Stomach (tissue), 9 donors: ENCODE results near the gene PSMD1. TPM values are rescaled to one million over a fixed set of nuclear protein-coding genes. Genes with fewer than 3 reads are reported as not detected.

ENCODE experiments used
- DNase-seq, 2 donors: peaks; one replicate each; pipeline versions ENCODE4 v3.0.0 to v3.0.0-alpha.2; 2013 to 2019
- H3K27ac ChIP-seq, 5 donors: fragments of 200-600 bp in 4 of 5; sonication (generic) in 4 of 5; one replicate each; pipeline ENCODE4 v1.5.1; 2013 to 2019; ENCODE audit warnings: mild to moderate bottlenecking in 1 of 5, moderate library complexity in 1 of 5
- H3K27me3 ChIP-seq, 3 donors: fragments of 200-600 bp; sonication (generic); one replicate each; pipeline ENCODE4 v1.5.1; 2017 to 2019; ENCODE audit warnings: mixed run types in 1 of 3
- H3K36me3 ChIP-seq, 4 donors: fragments of 200-600 bp; sonication (generic); 1 replicate in 3 of 4; 2 replicates in 1 of 4; pipeline ENCODE4 v1.5.1; 2016 to 2019
- H3K4me1 ChIP-seq, 4 donors: fragments of 200-600 bp; sonication (generic); one replicate each; pipeline ENCODE4 v1.5.1; 2016 to 2019
- H3K4me3 ChIP-seq, 4 donors: fragments of 200-600 bp; sonication (generic) in 3 of 4; one replicate each; pipeline ENCODE4 v1.5.1; 2016 to 2019; ENCODE audit warnings: mild to moderate bottlenecking in 1 of 4
- H3K9me3 ChIP-seq, 4 donors: fragments of 200-600 bp; sonication (generic); one replicate each; pipeline ENCODE4 v1.5.1; 2016 to 2019
- CTCF ChIP-seq, 7 experiments: fragments of 450-650 bp in 4 of 7; fragments of 200-600 bp in 3 of 7; sonication (generic) in 3 of 7; IDR thresholded peaks; one replicate each; pipeline ENCODE4 v1.5.1; 2016 to 2019; ENCODE audit warnings: antibody characterized with exemption in 7 of 7, control low read depth in 2 of 7, mild to moderate bottlenecking in 1 of 7
- EP300 ChIP-seq: sonication (generic); formaldehyde crosslinking; IDR thresholded peaks from one replicate; pipeline ENCODE4 v1.6.1; 2017; ENCODE audit warnings: antibody characterized with exemption
- POLR2A ChIP-seq, 4 donors: fragments of 450-650 bp; IDR thresholded peaks; one replicate each; pipeline ENCODE4 v1.6.1; 2016; ENCODE audit warnings: antibody characterized with exemption in 4 of 4, control low read depth in 2 of 4, mild to moderate bottlenecking in 1 of 4, moderate library complexity in 1 of 4
- POLR2AphosphoS5 ChIP-seq, 3 donors: sonication (generic); formaldehyde crosslinking; IDR thresholded peaks; one replicate each; pipeline ENCODE4 v1.6.1; 2016; ENCODE audit warnings: antibody characterized with exemption in 3 of 3
- WGBS, 5 donors: extraction: QIAGEN DNeasy Blood & Tissue Kit in 3 of 5; methylation state at CpG; one replicate each; pipeline versions ENCODE4 v1.1.5 to v1.1.7; 2013 to 2018; 5-methylcytosine and 5-hydroxymethylcytosine counted together
- intact Hi-C: fragments of 100-400 bp; cut with DNase I; formaldehyde crosslinking; loops from one replicate; pipeline ENCODE4 v1.15.1; 2023; ENCODE audit warnings: low total_unique reads
- polyA plus RNA-seq, 3 donors: library from polyadenylated mRNA; stranded (reverse); fragments of 200-250 nt; gene quantifications; one replicate each; pipeline ENCODE4 v1.2.3, GENCODE V29; 2013
- total RNA-seq, 5 donors: library from RNA; depleted of rRNA; stranded (reverse); fragments of >200 nt; gene quantifications; one replicate each; pipeline versions ENCODE4 v1.1.0 to v1.2.3, GENCODE V29; 2014 to 2016
- donor health status: healthy with polysubstance abuse.
- donor health status: Bipolar disorder and iron deficiency.
- donor health status: healthy.

The PSMD1 gene
- total and polyA plus RNA-seq, 8 donors = 31.9 to 96.4 (median 45.6) TPM

GRCh38 chr2:231104115-231104713, 47.5 kb downstream of the PSMD1 start:
- intact Hi-C loops = loop anchor here (10.0 kb wide), 1 partner anchor 91 kb away; the partner anchor contains the start of gene ARMC9
- peak; percentile 54 to 87 for DNase-seq
- 3 to 13% (median 7%) methylated on average over 3 of the region's 3 CpGs for WGBS, 5 donors
- TF ChIP-seq POLR2A (IDR thresholded peaks at IDR 0.05) (no peak), POLR2AphosphoS5 (IDR thresholded peaks at IDR 0.05) (no peak), CTCF (IDR thresholded peaks at IDR 0.05) (peak in 4 of 7 experiments; percentile 69 to 83 (median 75))
- H3K27me3 ChIP-seq = no peaks in the 10 kb centered on the region
- H3K4me3 ChIP-seq = no peak overlapping the region
- H3K27ac ChIP-seq = peak overlapping the region in 3 of 5 donors; percentile 11 to 58 (median 53)
- H3K36me3 ChIP-seq = peaks cover 12 to 37% (median 32%) of the 10 kb centered on the region in 4 donors
- H3K9me3 ChIP-seq = peaks cover 11 to 18% (median 16%) of the 10 kb centered on the region in 4 donors
- peaks cover 0 to 47% (median 14%) of the 10 kb centered on the region in 4 donors for H3K4me1 ChIP-seq

GRCh38 chr2:231110551-231110950, 53.9 kb downstream of the PSMD1 start:
- DNase-seq = peak in 1 of 2 donors; percentile 79
- Histone ChIP-seq H3K36me3 (peaks cover 0 to 36% (median 18%) of the 10 kb centered on the region in 4 donors), H3K27ac (peak overlapping the region in 1 of 5 donors; percentile 63), H3K9me3 (no peaks in the 10 kb centered on the region), H3K4me1 (peaks cover 0 to 27% (median 11%) of the 10 kb centered on the region in 4 donors), H3K27me3 (no peaks in the 10 kb centered on the region), H3K4me3 (no peak overlapping the region)
- 39 to 52% (median 42%) methylated on average over 1 of the region's 1 CpG for WGBS, 5 donors
- no peak for TF ChIP-seq EP300
- no peak for TF ChIP-seq CTCF (IDR thresholded peaks at IDR 0.05)
- no peak for TF ChIP-seq POLR2AphosphoS5 (IDR thresholded peaks at IDR 0.05)
- TF ChIP-seq POLR2A (IDR thresholded peaks at IDR 0.05) = no peak
- intact Hi-C loops = no loop called here

GRCh38 chr2:231111987-231112386, 55.3 kb downstream of the PSMD1 start:
- no peak for TF ChIP-seq CTCF (IDR thresholded peaks at IDR 0.05)
- no peak for TF ChIP-seq POLR2A (IDR thresholded peaks at IDR 0.05)
- TF ChIP-seq EP300 = no peak
- TF ChIP-seq POLR2AphosphoS5 (IDR thresholded peaks at IDR 0.05) = no peak
- no peaks in the 10 kb centered on the region for H3K27me3 ChIP-seq
- intact Hi-C loops = no loop called here
- H3K9me3 ChIP-seq = no peaks in the 10 kb centered on the region
- H3K36me3 ChIP-seq = peaks cover 0 to 36% (median 18%) of the 10 kb centered on the region in 4 donors
- 90 to 100% (median 94%) methylated on average over 1 of the region's 1 CpG for WGBS, 5 donors
- DNase-seq = no peak
- peaks cover 0 to 22% (median 8%) of the 10 kb centered on the region in 4 donors for H3K4me1 ChIP-seq
- peak overlapping the region in 1 of 5 donors; percentile 41 for H3K27ac ChIP-seq
- H3K4me3 ChIP-seq = no peak overlapping the region

- 89 to 100% (median 96%) methylated on average over 5 of the region's 5 CpGs for WGBS, 5 donors
Observed at GRCh38 chr2:231113489-231113888, 56.8 kb downstream of the PSMD1 start.

More at GRCh38 chr2:231113489-231113888, 56.8 kb downstream of the PSMD1 start:
- Histone ChIP-seq H3K9me3 (no peaks in the 10 kb centered on the region), H3K36me3 (peaks cover 0 to 30% (median 16%) of the 10 kb centered on the region in 4 donors), H3K27me3 (no peaks in the 10 kb centered on the region), H3K4me3 (no peak overlapping the region), H3K4me1 (peaks cover 0 to 37% (median 10%) of the 10 kb centered on the region in 4 donors), H3K27ac (no peak overlapping the region)
- TF ChIP-seq CTCF (IDR thresholded peaks at IDR 0.05) = no peak
- TF ChIP-seq POLR2A (IDR thresholded peaks at IDR 0.05) = no peak
- TF ChIP-seq POLR2AphosphoS5 (IDR thresholded peaks at IDR 0.05) = no peak
- TF ChIP-seq EP300 = no peak
- no peak for DNase-seq
- intact Hi-C loops = no loop called here
